ENCODE measurements around the gene CD28.
A peak's percentile ranks its signal among the peaks of the same experiment; 100 is the strongest.
"Not testable (repeated sequence)": the region's sequence is repeated elsewhere in the genome, so short reads cannot be mapped to it uniquely, and the experiment has no call there.

Gene CD28

DNA sequence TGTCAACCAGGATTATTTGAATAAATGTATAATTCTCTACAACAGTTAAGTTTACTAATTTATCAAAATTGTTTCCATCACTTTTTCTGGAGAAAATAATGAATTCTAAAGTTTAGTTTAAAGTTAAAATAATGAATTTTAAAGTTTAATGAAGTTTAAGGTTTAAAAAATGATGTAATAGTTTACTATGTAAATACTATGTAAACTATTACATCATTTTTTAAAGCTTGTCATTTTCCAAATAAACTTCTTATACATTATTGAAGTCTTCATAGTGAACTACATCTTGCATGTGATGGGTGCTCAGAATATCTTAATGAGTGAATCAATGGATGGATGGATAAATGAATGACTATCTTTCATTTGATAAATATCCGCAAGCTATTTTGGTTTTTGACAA is 38.8 kb downstream of the CD28 start:
- no peak for DNase-seq (ENCODE audit: low spot score)

DNA sequence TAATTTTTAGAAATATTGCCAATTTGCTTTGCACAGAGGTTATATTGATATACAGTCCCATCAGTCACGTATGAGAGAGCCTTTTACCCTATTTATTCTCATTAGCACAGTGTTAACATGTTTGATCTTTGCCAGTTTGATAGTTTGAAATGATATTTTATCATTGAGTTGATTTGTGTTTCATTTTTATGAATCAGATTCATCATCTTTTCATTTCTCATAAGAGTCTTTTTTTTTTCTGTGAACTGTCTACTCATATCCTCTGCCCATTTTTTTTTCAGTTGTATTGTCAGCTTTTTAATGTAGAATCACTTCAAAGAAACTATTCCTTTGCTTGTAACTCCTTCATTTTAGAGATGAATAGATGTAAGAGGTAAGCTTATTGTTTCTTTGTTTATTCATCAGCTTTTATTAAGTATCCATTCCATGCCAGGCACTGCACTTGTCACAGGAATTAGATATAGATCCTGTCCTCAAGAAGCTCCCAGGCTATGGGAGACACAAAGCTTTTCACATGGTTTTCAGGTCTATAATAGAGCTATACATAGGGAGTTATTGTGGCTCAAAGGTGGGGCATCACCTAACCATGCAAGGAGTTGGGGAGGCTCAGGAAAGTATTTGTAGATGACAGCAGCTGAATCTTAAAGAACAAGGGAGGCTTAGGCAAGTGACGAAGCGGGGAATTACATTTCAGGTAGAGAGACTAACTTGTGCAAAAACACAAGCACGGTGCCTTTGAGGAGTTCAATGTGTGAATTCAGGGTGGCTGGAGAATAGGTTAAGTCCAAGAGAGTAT is 42.1 kb downstream of the CD28 start:
- DNase-seq (ENCODE audit: low spot score): no peak

- no peak for DNase-seq (ENCODE audit: low spot score)
Observed at GRCh38 chr2:203750346-203751068, 44.1 kb downstream of the CD28 start.

GRCh38 chr2:203751685-203752271 is 45.3 kb downstream of the CD28 start:
- DNase-seq (ENCODE audit: low spot score): no peak

- DNase-seq (ENCODE audit: low spot score): no peak
Observed at GRCh38 chr2:203756161-203756560, 49.7 kb downstream of the CD28 start.

GRCh38 chr2:203758841-203759689 is 52.6 kb downstream of the CD28 start:
- DNase-seq (ENCODE audit: low spot score): no peak

DNA sequence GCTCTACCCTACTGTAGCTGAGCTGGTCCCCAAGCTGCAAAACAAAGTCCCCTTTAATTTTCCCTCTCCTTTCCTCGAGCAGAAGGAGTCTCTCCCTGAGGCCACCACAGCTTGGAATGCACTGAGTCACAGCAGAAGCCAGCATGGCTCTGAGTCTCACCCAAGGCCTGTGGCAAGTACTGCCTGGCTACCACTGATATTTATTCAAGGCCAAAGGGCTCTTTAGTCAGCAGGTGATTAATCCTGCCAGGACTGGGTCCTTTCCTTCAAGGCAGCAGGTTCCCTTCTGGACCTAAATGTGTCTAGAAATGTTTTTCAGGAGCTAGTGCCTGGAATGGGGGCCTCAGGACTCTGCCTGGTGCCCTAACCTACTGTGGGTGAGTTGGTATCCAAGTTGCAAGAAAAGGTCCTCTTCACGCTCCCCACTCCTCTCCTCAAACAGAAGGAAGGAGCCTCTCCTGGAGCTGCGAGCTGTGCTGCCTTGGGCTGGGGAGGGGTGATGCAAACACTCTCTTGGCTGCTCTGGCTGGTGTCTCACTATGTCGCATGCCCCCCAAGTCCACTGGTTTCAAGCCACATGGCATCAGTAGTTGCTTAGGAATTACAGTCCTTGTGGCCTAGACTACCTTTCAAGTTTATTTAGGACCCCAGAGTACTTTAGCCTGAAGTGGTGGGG is 53.4 kb downstream of the CD28 start:
- no peak for DNase-seq (ENCODE audit: low spot score)

GRCh38 chr2:203761121-203761520 is 54.7 kb downstream of the CD28 start:
- DNase-seq (ENCODE audit: low spot score): no peak

GRCh38 chr2:203763241-203763937 is 57.0 kb downstream of the CD28 start:
- no peak for DNase-seq (ENCODE audit: low spot score)

DNA sequence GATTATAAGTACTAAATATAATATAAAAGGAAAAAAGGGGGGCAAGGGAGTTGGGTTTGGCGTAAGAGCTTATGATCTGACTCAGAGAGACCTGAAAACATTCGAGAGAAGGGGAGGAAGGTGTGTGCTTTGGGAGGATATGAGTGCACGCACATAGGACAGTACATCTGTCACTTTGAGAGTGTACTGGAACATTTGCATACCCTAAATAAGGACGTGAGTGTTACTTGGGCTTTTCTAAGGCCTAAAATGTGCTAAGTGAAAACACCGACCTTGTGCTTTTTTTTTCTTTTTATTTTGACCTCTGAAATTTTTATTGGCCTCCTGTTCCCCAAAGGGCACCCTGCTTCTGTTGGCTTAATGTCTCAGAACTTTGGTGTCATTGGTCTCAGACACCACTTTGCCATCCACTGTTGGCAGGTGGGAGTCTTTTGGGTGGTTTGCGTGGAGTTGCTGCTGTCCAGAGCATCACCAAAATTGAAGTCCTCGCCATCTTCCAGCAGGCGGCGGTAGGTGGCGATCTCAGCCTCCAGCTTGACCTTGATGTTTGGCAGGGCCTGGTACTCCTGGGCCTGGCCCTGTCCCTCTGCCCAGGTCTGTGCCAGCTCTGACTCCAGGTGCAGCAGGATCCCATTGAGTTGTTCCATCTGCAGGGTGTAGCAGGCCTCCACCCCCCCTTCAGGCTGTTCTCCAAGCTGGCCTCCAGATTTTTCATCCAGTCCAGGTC is 57.7 kb downstream of the CD28 start:
- no peak for DNase-seq (ENCODE audit: low spot score)

DNA sequence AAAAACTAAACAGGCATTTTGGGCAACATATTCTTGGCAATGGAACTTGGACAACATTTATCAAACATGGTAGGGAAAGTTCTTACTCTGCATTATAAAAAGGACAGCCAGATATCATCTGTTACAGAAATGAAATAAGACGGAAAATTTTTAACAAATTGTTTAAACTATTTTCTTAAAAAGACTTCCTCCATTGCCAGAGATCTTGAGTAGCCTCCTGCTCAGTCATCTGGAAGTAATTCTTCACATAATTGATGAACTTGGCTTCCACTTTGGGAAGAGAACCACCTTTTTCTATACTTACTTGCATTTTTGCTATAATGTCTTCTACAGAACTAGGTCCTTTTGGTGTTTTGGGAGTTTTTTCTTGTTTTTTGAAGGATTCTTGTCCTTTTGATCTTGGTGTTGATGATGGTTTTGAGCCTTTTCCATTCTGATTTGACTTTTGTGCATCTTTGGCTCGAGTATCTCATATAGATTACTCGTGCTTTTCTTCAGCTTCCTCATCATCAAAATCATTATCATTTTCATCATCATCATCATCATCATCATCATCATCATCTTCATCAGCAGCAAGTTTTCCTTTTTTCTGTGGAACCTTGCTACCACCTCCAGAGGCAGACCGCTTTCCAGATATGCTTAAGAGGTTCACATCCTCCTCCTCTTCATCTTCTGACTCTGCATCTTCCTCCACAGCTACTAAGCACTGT is 66.2 kb downstream of the CD28 start:
- DNase-seq (ENCODE audit: low spot score): no peak

DNA sequence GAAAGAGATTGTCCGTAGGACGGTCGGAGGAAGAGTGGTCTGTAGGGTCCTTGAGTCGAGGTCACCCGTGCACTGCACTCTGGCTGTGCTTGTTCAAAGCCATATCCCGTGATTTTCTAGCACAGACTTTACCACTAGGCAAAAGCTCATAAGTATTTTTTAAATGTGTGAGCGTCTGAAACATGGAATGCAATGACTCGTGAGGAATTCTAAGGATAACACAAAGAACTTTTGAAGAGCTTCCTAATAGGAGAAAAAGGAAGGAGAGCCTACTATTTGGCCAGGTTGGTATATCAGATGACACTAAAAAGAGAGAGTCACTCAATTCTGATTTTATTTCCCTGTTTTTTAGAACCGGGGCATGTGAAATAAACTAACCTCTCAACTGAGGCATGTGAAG is 68.3 kb downstream of the CD28 start:
- DNase-seq (ENCODE audit: low spot score): no peak

- no peak for DNase-seq (ENCODE audit: low spot score)
Observed at GRCh38 chr2:203775684-203776083, 69.2 kb downstream of the CD28 start.

DNA sequence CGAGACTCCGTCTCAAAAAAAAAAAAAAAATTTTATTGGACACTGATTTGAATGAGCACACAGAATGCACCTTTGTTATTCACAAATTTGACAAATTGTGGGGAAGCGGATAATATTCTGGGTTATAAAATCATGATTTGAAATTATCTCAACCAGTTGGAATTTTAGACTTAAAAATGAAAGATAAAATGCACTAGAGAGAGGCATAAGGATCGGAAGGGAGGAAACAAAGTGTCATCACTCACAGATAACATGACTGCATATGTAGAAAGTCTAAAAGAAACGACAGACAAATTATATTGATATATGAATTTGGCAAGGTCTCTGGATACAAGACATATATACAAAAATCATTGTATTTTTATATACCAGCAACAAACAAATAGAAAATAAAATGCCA is 70.6 kb downstream of the CD28 start:
- no peak for DNase-seq (ENCODE audit: low spot score)

GRCh38 chr2:203779477-203780073 is 73.1 kb downstream of the CD28 start:
- DNase-seq (ENCODE audit: low spot score): not testable (repeated sequence)

DNA sequence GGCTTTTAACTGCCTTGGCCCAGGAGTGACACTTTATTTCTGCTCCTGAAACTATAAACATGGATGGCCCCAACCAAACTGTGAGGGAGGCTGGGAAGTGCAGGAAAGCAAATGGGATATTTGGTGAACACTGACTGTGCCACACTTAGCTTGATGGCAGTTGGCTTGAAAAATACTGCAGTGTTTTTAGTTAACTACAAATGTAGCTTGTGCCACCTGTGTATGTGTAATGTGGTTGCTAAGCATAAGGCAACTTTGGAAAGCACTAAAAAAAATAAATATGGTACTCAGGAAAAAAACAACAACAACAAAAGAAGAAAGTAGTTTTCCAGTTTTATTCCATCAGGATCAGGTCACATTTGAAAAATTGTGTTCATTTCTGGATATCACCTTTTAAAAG is 73.8 kb downstream of the CD28 start:
- DNase-seq (ENCODE audit: low spot score): no peak

- no peak for DNase-seq (ENCODE audit: low spot score)
Observed at GRCh38 chr2:203781151-203781550, 74.7 kb downstream of the CD28 start.

- peak; percentile 64 for DNase-seq (ENCODE audit: low spot score)
Observed at GRCh38 chr2:203782262-203782976, 76.0 kb downstream of the CD28 start.
